Liver (tissue), 9 donors: ENCODE results near the gene AGTPBP1. TPM values are rescaled to one million over a fixed set of nuclear protein-coding genes. Genes with fewer than 3 reads are reported as not detected.

ENCODE experiments used
- DNase-seq: peaks from one replicate; pipeline ENCODE4 v3.0.0-alpha.2; 2017; ENCODE audit warnings: low spot score
- H3K27ac ChIP-seq, 2 donors: one replicate each; pipeline ENCODE4 v1.7.0; 2013; ENCODE audit warnings: inconsistent platforms in 2 of 2, low read length in 2 of 2, control low read depth in 1 of 2, low read depth in 1 of 2, mild to moderate bottlenecking in 1 of 2
- H3K27me3 ChIP-seq, 4 donors: one replicate each; pipeline versions ENCODE4 v1.6.1 to v1.7.0; 2013; ENCODE audit warnings: low read length in 3 of 4, inconsistent platforms in 1 of 4, mild to moderate bottlenecking in 1 of 4, moderate library complexity in 1 of 4; ENCODE audit not compliant: control insufficient read depth in 4 of 4, insufficient read depth in 4 of 4
- H3K36me3 ChIP-seq, 4 donors: one replicate each; pipeline versions ENCODE4 v1.6.1 to v1.7.0; 2013; ENCODE audit warnings: low read length in 3 of 4, mild to moderate bottlenecking in 3 of 4, low read depth in 1 of 4, moderate library complexity in 1 of 4; ENCODE audit not compliant: control insufficient read depth in 4 of 4, insufficient read depth in 3 of 4
- H3K4me1 ChIP-seq, 4 donors: one replicate each; pipeline versions ENCODE4 v1.6.1 to v1.7.0; 2013; ENCODE audit warnings: low read length in 3 of 4, mild to moderate bottlenecking in 3 of 4, moderate library complexity in 1 of 4; ENCODE audit not compliant: control insufficient read depth in 4 of 4, insufficient read depth in 4 of 4
- H3K4me3 ChIP-seq, 3 donors: one replicate each; pipeline versions ENCODE4 v1.6.1 to v1.7.0; 2013; ENCODE audit warnings: low read length in 3 of 3, control low read depth in 1 of 3, low read depth in 1 of 3, mild to moderate bottlenecking in 1 of 3
- H3K9ac ChIP-seq, 2 donors: one replicate each; pipeline ENCODE4 v1.7.0; 2013; ENCODE audit warnings: low read length in 2 of 2, mild to moderate bottlenecking in 2 of 2, moderate library complexity in 2 of 2, control low read depth in 1 of 2, low read depth in 1 of 2
- H3K9me3 ChIP-seq, 4 donors: one replicate each; pipeline versions ENCODE4 v1.6.1 to v1.7.0; 2013; ENCODE audit warnings: low read length in 3 of 4; ENCODE audit not compliant: control insufficient read depth in 4 of 4
- ATF3 ChIP-seq: IDR thresholded peaks from 2 replicates; pipeline ENCODE4 v1.6.1; 2016; ENCODE audit warnings: antibody characterized with exemption
- CTCF ChIP-seq: fragments of 150-350 bp; IDR thresholded peaks from 2 replicates; pipeline ENCODE4 v1.5.1; 2017; ENCODE audit warnings: improper control_type of control experiment, low read depth, low read length; ENCODE audit not compliant: missing input control
- EGR1 ChIP-seq, 2 donors: IDR thresholded peaks; 2 replicates each; pipeline ENCODE4 v1.6.1; 2016 to 2018; ENCODE audit warnings: antibody characterized with exemption in 2 of 2, low read depth in 2 of 2
- FOXA1 ChIP-seq: IDR thresholded peaks from 2 replicates; pipeline ENCODE4 v1.6.1; 2016; ENCODE audit warnings: antibody characterized with exemption
- FOXA2 ChIP-seq: IDR thresholded peaks from 2 replicates; pipeline ENCODE4 v1.6.1; 2016; ENCODE audit warnings: antibody characterized with exemption
- GABPA ChIP-seq, 2 donors: IDR thresholded peaks in 1 of 2; conservative IDR thresholded peaks in 1 of 2; 2 replicates each; pipeline ENCODE4 v1.6.1; 2016; ENCODE audit warnings: antibody characterized with exemption in 2 of 2, mild to moderate bottlenecking in 1 of 2, moderate library complexity in 1 of 2
- HNF4A ChIP-seq, 2 donors: conservative IDR thresholded peaks; 2 replicates each; pipeline ENCODE4 v1.6.1; 2016; ENCODE audit warnings: antibody characterized with exemption in 2 of 2, mild to moderate bottlenecking in 2 of 2
- JUND ChIP-seq, 2 donors: IDR thresholded peaks; 2 replicates each; pipeline ENCODE4 v1.6.1; 2016; ENCODE audit warnings: antibody characterized with exemption in 2 of 2
- MAX ChIP-seq: IDR thresholded peaks from 2 replicates; pipeline ENCODE4 v1.6.1; 2016; ENCODE audit warnings: antibody characterized with exemption
- NR2F2 ChIP-seq: IDR thresholded peaks from 2 replicates; pipeline ENCODE4 v1.6.1; 2016; ENCODE audit warnings: antibody characterized with exemption
- RAD21 ChIP-seq, 2 donors: IDR thresholded peaks; 2 replicates each; pipeline ENCODE4 v1.6.1; 2016; ENCODE audit warnings: antibody characterized with exemption in 2 of 2, mild to moderate bottlenecking in 2 of 2
- REST ChIP-seq: IDR thresholded peaks from 2 replicates; pipeline ENCODE4 v1.6.1; 2016; ENCODE audit warnings: antibody characterized with exemption, mild to moderate bottlenecking
- RXRA ChIP-seq, 2 donors: IDR thresholded peaks; 2 replicates each; pipeline ENCODE4 v1.6.1; 2017 to 2018; ENCODE audit warnings: antibody characterized with exemption in 2 of 2, mild to moderate bottlenecking in 1 of 2
- SP1 ChIP-seq: IDR thresholded peaks from 2 replicates; pipeline ENCODE4 v1.6.1; 2018; ENCODE audit warnings: antibody characterized with exemption, mild to moderate bottlenecking
- TAF1 ChIP-seq: conservative IDR thresholded peaks from 2 replicates; pipeline ENCODE4 v1.6.1; 2016; ENCODE audit warnings: antibody characterized with exemption, mild to moderate bottlenecking
- ZBTB33 ChIP-seq: IDR thresholded peaks from 2 replicates; pipeline ENCODE4 v1.6.1; 2016; ENCODE audit warnings: antibody characterized with exemption
- WGBS: extraction: QIAGEN DNeasy Blood & Tissue Kit; methylation state at CpG from one replicate; pipeline ENCODE4 v1.1.7; 2013; 5-methylcytosine and 5-hydroxymethylcytosine counted together
- polyA plus RNA-seq, 2 donors: library from polyadenylated mRNA; stranded (reverse) in 1 of 2; unstranded in 1 of 2; fragments of 200-250 nt in 1 of 2; fragments of >200 nt in 1 of 2; fragmentation: Nextera tagmentation in 1 of 2; extraction: Ambion mirVana in 1 of 2; gene quantifications; one replicate each; pipeline versions ENCODE4 v1.2.1 to v1.2.3, GENCODE V29; 2013 to 2015
- total RNA-seq, 2 donors: library from RNA; depleted of rRNA; stranded (reverse); fragments of >200 nt; gene quantifications; one replicate each; pipeline ENCODE4 v1.2.3, GENCODE V29; 2014
- donor health status: healthy.
- donor health status: healthy.
- donor health status: healthy.
- donor health status: healthy.
- donor health status: healthy.

AGTPBP1 gene
- total and polyA plus RNA-seq, 4 donors = 2.1 to 14.4 (median 5.7) TPM

GRCh38 chr9:85640425-85640824, 101.3 kb downstream of the AGTPBP1 start:
- peaks cover 0 to 4% (median 1%) of the 10 kb centered on the region in 4 donors for H3K36me3 ChIP-seq
- no peak overlapping the region for H3K4me3 ChIP-seq
- H3K27me3 ChIP-seq = no peaks in the 10 kb centered on the region
- no peaks in the 10 kb centered on the region for H3K4me1 ChIP-seq
- WGBS = 94% methylated on average over 1 of the region's 1 CpG
- no peak overlapping the region for H3K27ac ChIP-seq
- no peak for DNase-seq
- H3K9me3 ChIP-seq = no peaks in the 10 kb centered on the region
- TF ChIP-seq ZBTB33 (no peak), ATF3 (no peak), REST (no peak), HNF4A (conservative IDR thresholded peaks at IDR 0.05) (no peak), FOXA1 (no peak), CTCF (no peak), GABPA (IDR thresholded peaks at IDR 0.05 in 1 of 2, conservative IDR thresholded peaks at IDR 0.05 in 1 of 2) (no peak), RAD21 (IDR thresholded peaks at IDR 0.05) (no peak), FOXA2 (no peak), EGR1 (IDR thresholded peaks at IDR 0.05; ENCODE audit: low read depth in 2 of 2) (no peak)
- H3K9ac ChIP-seq = no peak overlapping the region

- no peak overlapping the region for H3K4me3 ChIP-seq
- no peaks in the 10 kb centered on the region for H3K4me1 ChIP-seq
- WGBS = 93% methylated on average over 3 of the region's 3 CpGs
- no peak for TF ChIP-seq TAF1
- TF ChIP-seq ATF3 = no peak
- TF ChIP-seq SP1 = no peak
- TF ChIP-seq RXRA (IDR thresholded peaks at IDR 0.05) = no peak
- TF ChIP-seq NR2F2 = no peak
- no peak for TF ChIP-seq JUND (IDR thresholded peaks at IDR 0.05)
- no peak for TF ChIP-seq MAX
- TF ChIP-seq FOXA1 = no peak
- no peak for TF ChIP-seq GABPA (IDR thresholded peaks at IDR 0.05 in 1 of 2, conservative IDR thresholded peaks at IDR 0.05 in 1 of 2)
- H3K27ac ChIP-seq = no peak overlapping the region
- H3K9me3 ChIP-seq = no peaks in the 10 kb centered on the region
- H3K27me3 ChIP-seq = no peaks in the 10 kb centered on the region
- peaks cover 0 to 2% (median 0%) of the 10 kb centered on the region in 4 donors for H3K36me3 ChIP-seq
- H3K9ac ChIP-seq = no peak overlapping the region
- no peak for DNase-seq
These were observed 102.0 kb downstream of the AGTPBP1 start for GRCh38 chr9:85639675-85640186.
